Peyer's patch (tissue), 4 donors: ENCODE results near the gene SNX9.

Experiments
- POLR2A ChIP-seq, 2 donors: fragments of 450-650 bp; IDR thresholded peaks; one replicate each; pipeline ENCODE4 v1.5.1; 2017; ENCODE audit warnings: antibody characterized with exemption in 2 of 2, mild to moderate bottlenecking in 2 of 2, moderate library complexity in 2 of 2
- TF ChIP-seq, protein P1 (sequence below), 6 experiments: fragments of 450-650 bp in 4 of 6; fragments of 200-600 bp in 2 of 6; sonication (generic) in 1 of 6; IDR thresholded peaks; one replicate each; pipeline ENCODE4 v1.5.1; 2017 to 2019; ENCODE audit warnings: antibody characterized with exemption in 6 of 6, mild to moderate bottlenecking in 3 of 6, moderate library complexity in 1 of 6

DNA sequence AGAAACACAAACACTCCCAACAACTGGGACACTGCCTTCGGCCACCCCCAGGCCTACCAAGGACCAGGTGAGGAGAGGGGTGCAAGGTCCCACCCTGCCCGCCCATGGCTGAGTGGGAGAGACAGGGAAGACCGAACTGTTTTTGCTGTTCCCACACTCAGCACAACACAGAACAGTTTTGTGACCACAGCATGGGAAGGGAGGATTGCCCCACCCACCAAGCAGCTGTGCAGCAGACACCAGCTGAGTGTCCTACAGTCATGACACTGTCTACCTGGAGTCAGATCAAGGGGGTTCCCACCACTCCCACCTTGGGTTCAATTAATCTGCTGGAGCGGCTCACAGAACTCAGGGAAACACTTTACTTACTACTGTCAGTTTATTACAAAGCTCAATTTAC, 73.9 kb downstream of the SNX9 start:
- TF ChIP-seq, protein P1, sequence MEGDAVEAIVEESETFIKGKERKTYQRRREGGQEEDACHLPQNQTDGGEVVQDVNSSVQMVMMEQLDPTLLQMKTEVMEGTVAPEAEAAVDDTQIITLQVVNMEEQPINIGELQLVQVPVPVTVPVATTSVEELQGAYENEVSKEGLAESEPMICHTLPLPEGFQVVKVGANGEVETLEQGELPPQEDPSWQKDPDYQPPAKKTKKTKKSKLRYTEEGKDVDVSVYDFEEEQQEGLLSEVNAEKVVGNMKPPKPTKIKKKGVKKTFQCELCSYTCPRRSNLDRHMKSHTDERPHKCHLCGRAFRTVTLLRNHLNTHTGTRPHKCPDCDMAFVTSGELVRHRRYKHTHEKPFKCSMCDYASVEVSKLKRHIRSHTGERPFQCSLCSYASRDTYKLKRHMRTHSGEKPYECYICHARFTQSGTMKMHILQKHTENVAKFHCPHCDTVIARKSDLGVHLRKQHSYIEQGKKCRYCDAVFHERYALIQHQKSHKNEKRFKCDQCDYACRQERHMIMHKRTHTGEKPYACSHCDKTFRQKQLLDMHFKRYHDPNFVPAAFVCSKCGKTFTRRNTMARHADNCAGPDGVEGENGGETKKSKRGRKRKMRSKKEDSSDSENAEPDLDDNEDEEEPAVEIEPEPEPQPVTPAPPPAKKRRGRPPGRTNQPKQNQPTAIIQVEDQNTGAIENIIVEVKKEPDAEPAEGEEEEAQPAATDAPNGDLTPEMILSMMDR (IDR thresholded peaks at IDR 0.05): no peak
- no peak for TF ChIP-seq POLR2A (IDR thresholded peaks at IDR 0.05)
